Measurements from ENCODE around the gene PDX1. TPM values are rescaled to one million over a fixed set of nuclear protein-coding genes. Genes with fewer than 3 reads are reported as not detected.

Gene PDX1
- total RNA-seq (2021) (not detected in 3 replicates), Bru-seq, nascent RNA (not detected)
- long read RNA-seq, experiment 1 = 0 reads
- long read RNA-seq, experiment 2 = 0 reads
- long read RNA-seq, experiment 3 = 0 reads

GRCh38 chr13:27919934-27920676 is at the start of gene PDX1:
PDX1 (plus strand) TSS chr13:27920000; CDS start chr13:27920139, 139 bp downstream.
- ChIA-PET CTCF (interaction anchor here (0.7 to 4.3 kb wide), 9 partner anchors 34 to 123 kb away, joined by 3 to 35 read pairs (median 7); no protein-coding TSS in a partner anchor), POLR2A (no interaction called here)
- TF ChIP-seq CREM (CRISPR knock-in tag; IDR thresholded peaks at IDR 0.05) (no peak), ARID4B (CRISPR knock-in tag; IDR thresholded peaks at IDR 0.05; ENCODE audit: borderline replicate concordance) (no peak), FOXP4 (CRISPR knock-in tag; IDR thresholded peaks at IDR 0.05) (no peak), FOXJ3 (CRISPR knock-in tag; IDR thresholded peaks at IDR 0.05; ENCODE audit: borderline replicate concordance) (no peak), ERG (CRISPR knock-in tag; IDR thresholded peaks at IDR 0.05) (no peak), ZNF263 (CRISPR knock-in tag; IDR thresholded peaks at IDR 0.05; ENCODE audit: low read depth) (0 out of 2 replicates have a peak, but pooled peaks have one; percentile 21), GRHL2 (CRISPR knock-in tag; IDR thresholded peaks at IDR 0.05; ENCODE audit: insufficient replicate concordance, severe bottlenecking) (no peak), SMAD3 (CRISPR knock-in tag; IDR thresholded peaks at IDR 0.05; ENCODE audit: borderline replicate concordance) (no peak), E2F5 (CRISPR knock-in tag; IDR thresholded peaks at IDR 0.05) (no peak), USF2 (CRISPR knock-in tag; IDR thresholded peaks at IDR 0.05) (peak; percentile 91), ZNF138 (CRISPR knock-in tag; conservative IDR thresholded peaks at IDR 0.05) (no peak), PRDM15 (CRISPR knock-in tag; IDR thresholded peaks at IDR 0.05) (0 out of 2 replicates have a peak, but pooled peaks have one; percentile 12)
- Mint-ChIP-seq H3K9me3 (no peaks in the 10 kb centered on the region), H3K4me1 (peaks cover 53% of the 10 kb centered on the region), H3K27me3 (ENCODE audit: low read depth) (peaks cover 99% of the 10 kb centered on the region), H3K27ac (no peak within 1 kb of the TSS), H3K36me3 (peaks cover 3% of the 10 kb centered on the region; the same call in 1 of the 2 replicates), H3K4me3 (peak within 1 kb of the TSS; percentile 61)
- DNase-seq (ENCODE audit: low spot score) (peak; percentile 77), ATAC-seq (peak; percentile 73)

Data from WTC11 (cell line).